GM18499 (cell line): ENCODE measurements around the gene NRXN3.

Source experiments
- ATAC-seq: cut with Tn5 transposase; IDR thresholded peaks from one replicate; pipeline ENCODE4 v1.9.1; 2021; ENCODE audit warnings: moderate number of reproducible peaks; ENCODE audit not compliant: insufficient read depth, unreplicated experiment

NRXN3 gene

GRCh38 chr14:79337761-79338160, 1167.6 kb downstream of the NRXN3 start:
- no peak for ATAC-seq

- no peak for ATAC-seq
Observed at GRCh38 chr14:79342942-79343341, 1172.8 kb downstream of the NRXN3 start.

GRCh38 chr14:79351011-79351410, 1180.8 kb downstream of the NRXN3 start:
- ATAC-seq: no peak

GRCh38 chr14:79352076-79352630, 1182.0 kb downstream of the NRXN3 start:
- ATAC-seq: no peak

GRCh38 chr14:79354336-79354735, 1184.2 kb downstream of the NRXN3 start:
- no peak for ATAC-seq

- ATAC-seq: no peak
Observed at GRCh38 chr14:79356040-79356439, 1185.9 kb downstream of the NRXN3 start.

GRCh38 chr14:79357307-79357706, 1187.1 kb downstream of the NRXN3 start:
- no peak for ATAC-seq

- ATAC-seq: no peak
Observed at GRCh38 chr14:79363291-79363690, 1193.1 kb downstream of the NRXN3 start.

GRCh38 chr14:79369359-79370332, 1199.5 kb downstream of the NRXN3 start:
- no peak for ATAC-seq

GRCh38 chr14:79370969-79371368, 1200.8 kb downstream of the NRXN3 start:
- ATAC-seq: no peak

GRCh38 chr14:79373451-79373850, 1203.3 kb downstream of the NRXN3 start:
- no peak for ATAC-seq

GRCh38 chr14:79375356-79375755, 1205.2 kb downstream of the NRXN3 start:
- no peak for ATAC-seq

- ATAC-seq: no peak
Observed at GRCh38 chr14:79376557-79376956, 1206.4 kb downstream of the NRXN3 start.

GRCh38 chr14:79378020-79378419, 1207.8 kb downstream of the NRXN3 start:
- no peak for ATAC-seq

GRCh38 chr14:79379266-79379665, 1209.1 kb downstream of the NRXN3 start:
- no peak for ATAC-seq

- no peak for ATAC-seq
Observed at GRCh38 chr14:79383031-79383430, 1212.9 kb downstream of the NRXN3 start.

GRCh38 chr14:79383475-79383874, 1213.3 kb downstream of the NRXN3 start:
- no peak for ATAC-seq

- ATAC-seq: no peak
Observed at GRCh38 chr14:79395061-79395460, 1224.9 kb downstream of the NRXN3 start.

GRCh38 chr14:79404874-79405511, 1234.8 kb downstream of the NRXN3 start:
- no peak for ATAC-seq

- no peak for ATAC-seq
Observed at GRCh38 chr14:79405512-79405910, 1235.3 kb downstream of the NRXN3 start.

- no peak for ATAC-seq
Observed at GRCh38 chr14:79407572-79407971, 1237.4 kb downstream of the NRXN3 start.
